Stimulated activated CD8-positive, alpha-beta memory T cell treated with anti-CD3 and anti-CD28 coated beads, Interleukin-7, amount 100 ng/mL, for 4 hours (primary cell): ENCODE measurements around the gene PIN1.
"Not testable (repeated sequence)": the region's sequence is repeated elsewhere in the genome, so short reads cannot be mapped to it uniquely, and the experiment has no call there.

ENCODE experiments used
- DNase-seq, 2 donors: peaks; one replicate each; pipeline ENCODE4 v3.0.0-alpha.2; 2020; ENCODE audit warnings: low read depth in 2 of 2

Gene PIN1

GRCh38 chr19:9818734-9819595, 16.2 kb upstream of the PIN1 start, which contains the start of gene FBXL12:
Gene FBXL12 (minus strand): TSS chr19:9819079. CDS start chr19:9818813, 266 bp downstream.
- DNase-seq = peak; percentile 100

DNA sequence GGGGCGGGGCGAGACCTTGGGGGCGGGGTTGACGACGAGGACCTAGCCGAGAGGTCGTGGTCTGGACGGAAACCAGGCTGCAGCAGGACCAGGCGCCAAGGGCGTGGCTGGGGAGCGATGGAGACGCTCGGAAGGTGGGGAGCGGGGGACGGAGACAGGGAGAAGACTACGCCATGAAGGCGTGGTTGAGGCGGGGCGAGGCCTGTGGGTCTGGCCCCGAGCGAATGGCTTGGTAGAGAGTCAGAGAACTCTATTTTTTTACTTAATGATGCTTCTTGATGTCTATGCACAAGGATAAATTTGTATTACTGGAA, 15.6 kb upstream of the PIN1 start:
- no peak for DNase-seq

DNA sequence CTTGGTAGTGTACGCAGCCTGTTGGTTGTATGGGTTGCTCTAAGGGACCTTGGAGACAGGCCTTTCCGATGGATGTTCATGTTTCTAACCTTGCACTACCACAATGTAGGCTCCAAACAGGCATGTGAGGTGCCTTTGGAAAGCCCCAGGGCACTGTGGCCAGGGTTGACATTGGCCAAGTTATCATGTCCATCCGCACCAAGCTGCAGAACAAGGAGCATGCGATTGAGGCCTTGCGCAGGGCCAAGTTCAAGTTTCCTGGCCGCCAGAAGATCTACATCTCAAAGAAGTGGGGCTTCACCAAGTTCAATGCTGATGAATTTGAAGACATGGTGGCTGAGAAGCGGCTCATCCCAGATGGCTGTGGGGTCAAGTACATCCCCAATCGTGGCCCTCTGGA, 15.1 kb upstream of the PIN1 start:
- DNase-seq = not testable (repeated sequence)

GRCh38 chr19:9823816-9824215, 11.3 kb upstream of the PIN1 start:
- no peak for DNase-seq

- peak; percentile 81 to 84 for DNase-seq
Measured at GRCh38 chr19:9827289-9828238, 7.6 kb upstream of the PIN1 start, which contains the start of gene UBL5. Gene UBL5 (plus strand): TSS chr19:9827918. CDS start chr19:9828338, 420 bp downstream.

DNA sequence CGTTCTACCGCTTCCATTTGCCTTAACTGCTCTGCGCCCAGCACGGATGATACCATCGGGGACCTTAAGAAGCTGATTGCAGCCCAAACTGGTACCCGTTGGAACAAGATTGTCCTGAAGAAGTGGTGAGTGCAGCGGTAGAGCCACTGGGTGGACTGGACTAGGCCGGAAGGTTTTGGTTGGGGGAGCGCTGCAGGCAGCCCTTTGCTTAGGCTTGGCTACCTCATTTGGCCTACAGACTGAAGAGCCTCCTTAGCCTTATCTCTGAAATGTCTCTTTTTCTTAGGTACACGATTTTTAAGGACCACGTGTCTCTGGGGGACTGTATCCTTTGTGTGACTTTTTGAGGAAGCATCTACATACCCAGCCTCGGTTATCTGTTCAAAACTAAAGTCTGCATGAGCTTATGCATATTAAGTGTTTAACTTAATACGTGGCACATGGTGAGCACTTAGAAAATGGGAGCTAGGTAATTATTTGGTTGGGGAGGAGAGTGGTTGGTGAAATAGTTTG, 6.5 kb upstream of the PIN1 start:
- DNase-seq = no peak

DNA sequence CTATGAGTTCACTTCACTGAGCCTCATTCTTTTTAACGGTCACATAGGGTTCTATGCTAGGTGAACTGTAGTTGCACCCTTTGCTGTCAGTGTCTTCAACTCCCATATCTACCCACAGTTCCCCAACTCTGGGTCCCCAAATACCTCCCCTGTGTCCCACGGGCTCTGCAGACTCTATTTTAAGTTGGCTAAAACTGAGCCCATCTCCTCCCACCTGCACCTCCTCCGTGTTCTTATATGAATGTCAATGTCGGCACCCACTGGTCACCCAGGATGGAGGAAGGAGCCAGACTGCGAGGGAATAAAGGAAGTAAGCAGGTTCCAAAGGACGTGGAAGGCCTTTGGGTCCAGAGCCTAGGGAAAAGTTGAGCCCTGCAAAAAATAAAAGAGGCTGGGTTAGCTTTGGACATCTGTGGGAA, 802 bp upstream of the PIN1 start:
- DNase-seq = no peak

DNA sequence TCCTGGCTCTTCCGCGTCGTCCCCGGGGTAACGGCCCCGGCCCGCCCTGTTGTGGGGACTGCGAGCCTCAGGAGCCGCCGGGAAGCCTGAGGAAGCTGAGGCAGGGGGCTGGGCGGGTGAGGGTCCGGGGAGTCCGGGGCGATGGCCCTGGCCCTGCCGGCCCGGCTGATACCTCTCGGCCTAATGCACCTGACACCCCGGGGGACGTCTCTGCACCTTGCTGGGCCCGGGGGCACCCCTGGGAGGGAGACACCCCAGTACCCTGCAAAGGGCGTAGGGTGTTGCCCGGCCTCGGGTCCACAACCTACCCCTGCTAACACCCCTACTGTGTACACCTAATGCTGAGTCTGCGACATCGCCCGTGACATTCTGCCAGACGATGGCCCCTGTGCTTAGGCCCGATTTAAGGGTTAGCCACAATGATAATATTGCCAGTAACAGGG, 410 bp downstream of the PIN1 start:
- DNase-seq = no peak

- DNase-seq = no peak
Measured at GRCh38 chr19:9836021-9836420, 903 bp downstream of the PIN1 start.

DNA sequence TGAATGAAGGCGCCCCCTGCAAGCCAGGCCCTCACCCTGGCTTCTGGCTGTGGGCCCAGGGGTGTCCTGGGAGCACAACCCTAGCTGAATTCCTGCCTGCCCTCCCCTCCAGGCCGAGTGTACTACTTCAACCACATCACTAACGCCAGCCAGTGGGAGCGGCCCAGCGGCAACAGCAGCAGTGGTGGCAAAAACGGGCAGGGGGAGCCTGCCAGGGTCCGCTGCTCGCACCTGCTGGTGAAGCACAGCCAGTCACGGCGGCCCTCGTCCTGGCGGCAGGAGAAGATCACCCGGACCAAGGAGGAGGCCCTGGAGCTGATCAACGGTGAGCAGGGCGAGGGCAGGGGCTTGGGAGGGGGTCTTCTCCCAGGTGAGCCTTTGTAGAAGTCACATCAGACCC, 3.2 kb downstream of the PIN1 start:
- no peak for DNase-seq

- no peak for DNase-seq
Measured at GRCh38 chr19:9839415-9839814, 4.3 kb downstream of the PIN1 start.

DNA sequence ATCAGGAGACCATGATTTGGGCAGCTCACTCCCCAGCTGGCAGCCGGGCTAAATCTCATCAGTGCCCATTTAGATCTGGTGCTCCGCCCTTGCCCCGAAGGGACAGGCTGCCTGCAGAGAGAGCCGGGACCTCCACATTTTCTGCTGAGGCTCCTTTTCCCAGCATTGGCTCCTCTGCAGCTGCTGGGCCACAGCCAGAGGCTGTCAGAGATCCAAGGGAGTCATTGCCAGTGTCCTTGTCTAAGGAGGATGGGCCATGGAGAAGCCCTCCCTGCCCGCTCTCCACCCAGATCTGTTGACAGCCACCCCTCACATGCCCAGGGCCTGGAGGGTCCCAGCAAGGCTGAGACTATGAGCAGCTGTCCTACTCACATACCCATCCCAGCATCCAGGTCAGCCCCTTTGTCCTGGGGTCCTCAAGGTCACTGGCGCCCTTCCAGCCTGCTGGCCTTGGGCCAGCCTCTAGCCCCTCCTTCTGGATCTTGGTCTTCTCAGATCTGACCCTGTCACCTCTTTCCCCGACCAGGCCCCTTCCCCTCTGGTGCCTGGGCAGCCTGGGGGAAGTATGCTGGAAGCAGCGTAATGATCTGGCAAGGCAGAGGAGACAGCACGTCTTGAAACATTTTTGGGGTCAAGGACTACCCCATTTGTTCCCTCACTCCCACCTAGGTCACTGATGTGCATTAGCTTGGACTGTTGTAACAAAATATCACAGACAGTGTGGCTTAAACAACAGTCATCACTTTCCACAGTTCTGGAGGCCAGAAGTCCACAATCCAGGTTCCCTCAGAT, 7.9 kb downstream of the PIN1 start:
- DNase-seq = no peak

- DNase-seq = not testable (repeated sequence)
Measured at GRCh38 chr19:9843626-9844273, 8.6 kb downstream of the PIN1 start.

DNA sequence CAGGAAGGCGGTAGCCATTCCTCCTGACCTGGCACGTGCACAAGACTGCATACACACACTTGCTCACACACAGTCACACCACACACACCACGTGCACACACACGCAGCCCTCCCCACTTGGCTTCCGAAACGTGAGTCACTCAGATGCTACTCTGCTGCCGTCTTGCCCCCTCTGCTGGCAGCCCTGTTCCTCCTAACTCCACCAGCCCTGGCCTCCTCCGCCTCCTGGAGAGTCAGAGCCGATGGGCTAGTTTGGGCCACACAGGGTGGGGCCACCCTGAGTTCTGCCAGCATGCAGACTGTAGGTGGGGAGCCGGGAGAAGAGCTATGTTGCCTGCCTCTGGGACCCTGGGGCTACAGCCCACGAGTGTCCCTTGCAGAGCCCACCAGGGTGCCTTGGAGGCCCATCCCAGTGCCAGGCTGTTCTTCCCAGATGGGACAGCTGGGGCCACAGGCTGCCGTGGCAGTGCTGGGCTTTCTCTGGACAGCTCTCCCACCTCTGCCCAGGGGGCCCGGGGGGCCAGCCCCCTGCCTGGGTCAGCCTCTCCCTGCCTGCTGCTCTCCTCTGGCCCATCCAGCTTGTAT, 12.1 kb downstream of the PIN1 start:
- peak; percentile 33 to 48 for DNase-seq

- no peak for DNase-seq
Measured at GRCh38 chr19:9848060-9848459, 12.9 kb downstream of the PIN1 start.

- no peak for DNase-seq
Measured at GRCh38 chr19:9848762-9849161, 13.6 kb downstream of the PIN1 start.

- no peak for DNase-seq
Measured at GRCh38 chr19:9849791-9850190, 14.7 kb downstream of the PIN1 start.

DNA sequence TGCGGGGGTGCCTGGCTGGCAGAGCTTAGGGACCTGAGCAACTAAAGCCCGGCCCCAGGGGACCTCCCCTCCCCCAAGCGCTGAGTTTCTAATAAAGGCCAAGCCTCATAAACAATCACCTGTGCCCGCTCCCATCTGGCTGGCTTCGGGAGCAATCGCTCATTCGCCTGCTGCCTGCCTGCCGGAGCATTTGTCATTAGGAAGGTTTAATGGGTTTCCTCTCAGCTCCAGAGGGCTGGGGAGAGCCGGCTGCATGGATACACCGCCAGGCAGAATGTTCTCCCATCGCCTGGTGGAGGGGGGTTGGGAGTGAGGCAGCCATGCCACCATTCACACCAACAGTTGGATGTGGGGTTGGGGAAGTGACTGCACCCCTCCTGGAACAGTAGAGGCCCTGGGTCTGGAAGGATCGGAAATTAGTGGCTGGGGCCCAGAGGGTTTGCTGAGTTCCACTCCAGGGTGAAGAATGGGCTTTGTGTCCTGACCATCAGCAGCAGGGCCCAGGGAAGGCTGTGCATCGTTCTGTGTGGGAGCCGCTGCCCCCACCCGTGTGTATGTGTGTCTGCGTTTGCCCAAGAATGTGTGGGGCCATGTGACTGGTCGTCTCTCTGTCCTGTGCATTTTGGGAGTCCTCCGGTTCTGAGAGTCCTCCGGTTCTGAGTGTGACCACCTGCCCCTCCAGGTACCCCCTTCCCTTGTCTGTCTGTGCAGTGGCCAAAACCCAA, 15.3 kb downstream of the PIN1 start:
- DNase-seq = no peak

- no peak for DNase-seq
Measured at GRCh38 chr19:9854282-9854846, 19.2 kb downstream of the PIN1 start.

GRCh38 chr19:9856609-9857008, 21.5 kb downstream of the PIN1 start:
- no peak for DNase-seq
